Central memory CD8-positive, alpha-beta T cell (primary cell): Measurements from ENCODE around the gene MAMSTR.
A peak's percentile ranks its signal among the peaks of the same experiment; 100 is the strongest.
"Not testable (repeated sequence)": the region's sequence is repeated elsewhere in the genome, so short reads cannot be mapped to it uniquely, and the experiment has no call there.

Experiments
- ATAC-seq: fragments of 150-1000 bp; cut with Tn5 transposase; replicated peaks from 2 replicates; pipeline ENCODE4 v1.10.0; 2022; ENCODE audit warnings: mild to moderate bottlenecking, moderate FRiP score, moderate number of reproducible peaks; ENCODE audit not compliant: poor library complexity, severe bottlenecking; ENCODE audit errors: extremely low read depth
- DNase-seq, 2 donors: peaks; one replicate each; pipeline ENCODE4 v3.0.0; 2021; ENCODE audit warnings: low spot score in 2 of 2
- H3K27ac Mint-ChIP-seq: one replicate; pipeline ENCODE4 v1.8.0; 2022; ENCODE audit warnings: low read depth, mild to moderate bottlenecking, moderate library complexity, mixed read lengths
- H3K27me3 Mint-ChIP-seq: one replicate; pipeline ENCODE4 v1.8.0; 2022; ENCODE audit warnings: mixed read lengths
- H3K36me3 Mint-ChIP-seq: one replicate; pipeline ENCODE4 v1.8.0; 2022; ENCODE audit warnings: mild to moderate bottlenecking, moderate library complexity, mixed read lengths; ENCODE audit not compliant: insufficient read depth
- H3K4me1 Mint-ChIP-seq: one replicate; pipeline ENCODE4 v1.8.0; 2022; ENCODE audit warnings: mixed read lengths
- H3K4me3 Mint-ChIP-seq: one replicate; pipeline ENCODE4 v1.8.0; 2022; ENCODE audit warnings: mild to moderate bottlenecking, moderate library complexity, mixed read lengths
- H3K9me3 Mint-ChIP-seq: one replicate; pipeline ENCODE4 v1.8.0; 2022; ENCODE audit warnings: mixed read lengths

MAMSTR gene

GRCh38 chr19:48711106-48711662, 8.3 kb downstream of the MAMSTR start:
- no peaks in the 10 kb centered on the region for H3K27me3 Mint-ChIP-seq
- DNase-seq (no peak), ATAC-seq (no peak)
- peaks cover 24% of the 10 kb centered on the region for H3K4me1 Mint-ChIP-seq
- peaks cover 3% of the 10 kb centered on the region for H3K36me3 Mint-ChIP-seq
- no peaks in the 10 kb centered on the region for H3K9me3 Mint-ChIP-seq
- H3K4me3 Mint-ChIP-seq, result no peak overlapping the region
- H3K27ac Mint-ChIP-seq, result no peak overlapping the region

GRCh38 chr19:48708471-48708870, 11.1 kb downstream of the MAMSTR start:
- Mint-ChIP-seq H3K27ac (no peak overlapping the region), H3K9me3 (no peaks in the 10 kb centered on the region), H3K4me1 (peaks cover 9% of the 10 kb centered on the region), H3K4me3 (no peak overlapping the region), H3K36me3 (peaks cover 1% of the 10 kb centered on the region), H3K27me3 (no peaks in the 10 kb centered on the region)
- no peak for DNase-seq
- ATAC-seq, result no peak

GRCh38 chr19:48705431-48705830, 14.1 kb downstream of the MAMSTR start:
- Mint-ChIP-seq H3K27ac (no peak overlapping the region), H3K4me1 (no peaks in the 10 kb centered on the region), H3K27me3 (no peaks in the 10 kb centered on the region), H3K36me3 (peaks cover 3% of the 10 kb centered on the region), H3K4me3 (no peak overlapping the region), H3K9me3 (no peaks in the 10 kb centered on the region)
- ATAC-seq (no peak), DNase-seq (no peak)

- Mint-ChIP-seq H3K9me3 (no peaks in the 10 kb centered on the region), H3K4me1 (no peaks in the 10 kb centered on the region), H3K4me3 (no peak overlapping the region), H3K27me3 (peaks cover 5% of the 10 kb centered on the region), H3K36me3 (peaks cover 3% of the 10 kb centered on the region), H3K27ac (no peak overlapping the region)
- DNase-seq (no peak), ATAC-seq (no peak)
Measured at GRCh38 chr19:48703316-48703715, 16.2 kb downstream of the MAMSTR start.

- Mint-ChIP-seq H3K4me1 (no peaks in the 10 kb centered on the region), H3K36me3 (peaks cover 3% of the 10 kb centered on the region), H3K4me3 (no peak overlapping the region), H3K9me3 (no peaks in the 10 kb centered on the region), H3K27me3 (peaks cover 11% of the 10 kb centered on the region), H3K27ac (no peak overlapping the region)
- DNase-seq (no peak), ATAC-seq (no peak)
Measured at GRCh38 chr19:48702701-48703100, 16.8 kb downstream of the MAMSTR start.

GRCh38 chr19:48698046-48698445, 21.5 kb downstream of the MAMSTR start:
- Mint-ChIP-seq H3K36me3 (peaks cover 2% of the 10 kb centered on the region), H3K27me3 (peaks cover 27% of the 10 kb centered on the region), H3K27ac (no peak overlapping the region), H3K4me3 (no peak overlapping the region), H3K4me1 (peaks cover 11% of the 10 kb centered on the region), H3K9me3 (no peaks in the 10 kb centered on the region)
- DNase-seq, result no peak
- ATAC-seq, result no peak

- H3K4me1 Mint-ChIP-seq, result peaks cover 11% of the 10 kb centered on the region
- peaks cover 27% of the 10 kb centered on the region for H3K27me3 Mint-ChIP-seq
- no peaks in the 10 kb centered on the region for H3K9me3 Mint-ChIP-seq
- H3K36me3 Mint-ChIP-seq, result no peaks in the 10 kb centered on the region
- H3K27ac Mint-ChIP-seq, result peak overlapping the region; percentile 55
- DNase-seq (no peak), ATAC-seq (no peak)
- H3K4me3 Mint-ChIP-seq, result peak overlapping the region; percentile 62
Measured at GRCh38 chr19:48696353-48697010, 23.0 kb downstream of the MAMSTR start.

- Mint-ChIP-seq H3K9me3 (no peaks in the 10 kb centered on the region), H3K27ac (peak within 1 kb of the TSS; percentile 55), H3K4me1 (peaks cover 11% of the 10 kb centered on the region), H3K4me3 (peak within 1 kb of the TSS; percentile 62), H3K27me3 (peaks cover 27% of the 10 kb centered on the region), H3K36me3 (no peaks in the 10 kb centered on the region)
- ATAC-seq (no peak), DNase-seq (no peak)
Measured at GRCh38 chr19:48695743-48696352, 23.7 kb downstream of the MAMSTR start, which contains the start of gene FUT2. Gene FUT2, plus strand, starts transcription at chr19:48695971. Its CDS starts 6,986 bp downstream, at chr19:48702957.

GRCh38 chr19:48693629-48694028, 25.9 kb downstream of the MAMSTR start:
- not testable (repeated sequence) for H3K4me3 Mint-ChIP-seq, H3K36me3 Mint-ChIP-seq, DNase-seq, H3K27ac Mint-ChIP-seq, ATAC-seq, H3K9me3 Mint-ChIP-seq
- H3K4me1 Mint-ChIP-seq, result peaks cover 11% of the 10 kb centered on the region
- H3K27me3 Mint-ChIP-seq, result peaks cover 25% of the 10 kb centered on the region

- Mint-ChIP-seq H3K36me3 (no peaks in the 10 kb centered on the region), H3K4me3 (no peak overlapping the region), H3K27ac (no peak overlapping the region), H3K4me1 (no peaks in the 10 kb centered on the region), H3K9me3 (no peaks in the 10 kb centered on the region), H3K27me3 (no peaks in the 10 kb centered on the region)
- no peak for DNase-seq
- no peak for ATAC-seq
Measured at GRCh38 chr19:48689449-48689848, 30.1 kb downstream of the MAMSTR start.

- Mint-ChIP-seq H3K4me3 (no peak overlapping the region), H3K27me3 (no peaks in the 10 kb centered on the region), H3K27ac (no peak overlapping the region), H3K9me3 (no peaks in the 10 kb centered on the region), H3K4me1 (no peaks in the 10 kb centered on the region), H3K36me3 (no peaks in the 10 kb centered on the region)
- ATAC-seq (no peak), DNase-seq (no peak)
Measured at GRCh38 chr19:48687776-48688175, 31.7 kb downstream of the MAMSTR start.

GRCh38 chr19:48686637-48687036, 32.9 kb downstream of the MAMSTR start:
- not testable (repeated sequence) for DNase-seq, ATAC-seq, H3K36me3 Mint-ChIP-seq, H3K9me3 Mint-ChIP-seq, H3K27ac Mint-ChIP-seq, H3K4me1 Mint-ChIP-seq, H3K4me3 Mint-ChIP-seq, H3K27me3 Mint-ChIP-seq

GRCh38 chr19:48686088-48686487, 33.4 kb downstream of the MAMSTR start:
- DNase-seq (no peak), ATAC-seq (no peak)
- no peak overlapping the region for H3K4me3 Mint-ChIP-seq
- H3K4me1 Mint-ChIP-seq, result no peaks in the 10 kb centered on the region
- no peaks in the 10 kb centered on the region for H3K27me3 Mint-ChIP-seq
- H3K9me3 Mint-ChIP-seq, result no peaks in the 10 kb centered on the region
- no peak overlapping the region for H3K27ac Mint-ChIP-seq
- H3K36me3 Mint-ChIP-seq, result no peaks in the 10 kb centered on the region
